ENCODE measurements around the gene SERPINB6.
"Not testable (repeated sequence)": the region's sequence is repeated elsewhere in the genome, so short reads cannot be mapped to it uniquely, and the experiment has no call there.

Gene SERPINB6

DNA sequence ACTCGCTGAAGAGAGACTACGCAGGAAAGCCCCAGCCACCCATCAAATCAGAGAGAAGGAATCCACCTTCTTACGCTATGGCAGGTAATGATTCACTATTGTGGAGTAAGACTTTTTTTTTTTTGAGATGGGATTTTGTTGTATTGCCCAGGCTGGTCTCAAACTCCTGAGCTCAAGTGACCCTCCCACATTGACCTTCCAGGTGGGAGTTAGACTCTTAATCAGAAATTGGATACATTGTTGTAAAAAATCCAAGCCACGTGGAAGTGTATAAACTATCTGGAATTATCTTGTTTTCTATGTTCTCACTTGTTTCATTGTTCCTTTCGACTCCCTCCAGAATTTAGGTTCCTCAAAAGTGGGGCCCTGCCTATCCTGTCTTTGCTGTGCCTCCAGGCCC, 35.1 kb upstream of the SERPINB6 start:
- peaks cover 15% of the 10 kb centered on the region for H3K9me3 Mint-ChIP-seq
- H3K27ac Mint-ChIP-seq, result no peak overlapping the region
- H3K4me1 Mint-ChIP-seq (ENCODE audit: low read depth), result peaks cover 19% of the 10 kb centered on the region
- H3K36me3 Mint-ChIP-seq (ENCODE audit: low read depth), result peaks cover 74% of the 10 kb centered on the region
- H3K27me3 Mint-ChIP-seq, result no peaks in the 10 kb centered on the region
- no peak overlapping the region for H3K4me3 Mint-ChIP-seq

GRCh38 chr6:3005874-3006273, 34.5 kb upstream of the SERPINB6 start:
- peaks cover 68% of the 10 kb centered on the region for H3K36me3 Mint-ChIP-seq (ENCODE audit: low read depth)
- peaks cover 24% of the 10 kb centered on the region for H3K4me1 Mint-ChIP-seq (ENCODE audit: low read depth)
- H3K9me3 Mint-ChIP-seq, result peaks cover 9% of the 10 kb centered on the region
- H3K27me3 Mint-ChIP-seq, result no peaks in the 10 kb centered on the region
- no peak overlapping the region for H3K4me3 Mint-ChIP-seq
- no peak overlapping the region for H3K27ac Mint-ChIP-seq

DNA sequence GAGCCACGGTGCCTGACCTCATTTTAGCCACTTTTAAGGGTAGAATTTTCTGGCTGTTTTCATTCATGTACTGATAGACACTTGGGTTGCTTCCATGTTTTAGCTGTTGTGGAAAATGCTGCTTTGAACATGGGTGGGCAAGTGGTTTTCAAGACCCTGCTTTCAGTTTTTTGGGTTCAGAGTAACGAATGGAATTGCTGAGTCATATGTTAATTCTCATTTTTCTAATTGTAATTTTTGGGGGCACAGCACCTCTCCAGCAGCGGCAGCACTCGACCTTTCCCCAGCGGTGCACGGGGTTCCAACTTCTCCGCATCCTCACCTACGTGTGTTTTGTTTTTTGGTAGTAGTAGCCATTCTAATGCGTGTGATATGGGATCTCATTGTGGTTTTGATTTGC, 33.7 kb upstream of the SERPINB6 start:
- Mint-ChIP-seq H3K4me3 (no peak overlapping the region), H3K9me3 (peaks cover 2% of the 10 kb centered on the region), H3K27me3 (no peaks in the 10 kb centered on the region), H3K36me3 (ENCODE audit: low read depth) (peaks cover 60% of the 10 kb centered on the region), H3K27ac (no peak overlapping the region), H3K4me1 (ENCODE audit: low read depth) (peaks cover 26% of the 10 kb centered on the region)

- H3K27me3 Mint-ChIP-seq, H3K4me3 Mint-ChIP-seq, H3K27ac Mint-ChIP-seq, H3K9me3 Mint-ChIP-seq: not testable (repeated sequence)
- Mint-ChIP-seq H3K36me3 (ENCODE audit: low read depth) (peaks cover 44% of the 10 kb centered on the region), H3K4me1 (ENCODE audit: low read depth) (peaks cover 36% of the 10 kb centered on the region)
These were observed 31.9 kb upstream of the SERPINB6 start for GRCh38 chr6:3003226-3003625.

DNA sequence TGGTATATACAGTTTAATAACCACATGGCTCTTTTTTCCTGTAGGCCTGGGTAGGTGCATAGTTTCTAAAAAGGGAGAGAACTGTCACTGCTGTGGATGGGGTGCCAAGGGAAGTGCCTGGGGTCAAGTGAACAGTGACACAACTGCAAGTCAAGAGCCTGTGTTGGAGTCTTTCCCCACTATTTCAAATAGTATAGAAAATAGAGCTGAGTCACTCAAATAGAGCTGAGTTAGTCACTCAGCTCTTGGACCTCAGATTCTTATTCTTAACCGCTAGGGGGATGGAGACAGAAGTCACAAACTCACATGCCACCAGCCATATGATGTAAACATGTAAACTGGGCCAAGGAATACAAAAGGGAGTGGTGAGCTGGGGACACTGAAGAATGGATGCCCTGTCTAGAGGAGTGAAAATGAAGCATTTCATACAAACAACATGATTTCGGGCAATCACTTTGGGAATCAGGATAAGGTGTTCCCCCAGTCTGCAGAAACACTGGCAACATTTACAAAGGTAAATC, 30.5 kb upstream of the SERPINB6 start:
- H3K4me1 Mint-ChIP-seq (ENCODE audit: low read depth), result peaks cover 39% of the 10 kb centered on the region
- H3K27ac Mint-ChIP-seq, result peak overlapping the region; percentile 31
- H3K36me3 Mint-ChIP-seq (ENCODE audit: low read depth), result peaks cover 32% of the 10 kb centered on the region
- no peaks in the 10 kb centered on the region for H3K27me3 Mint-ChIP-seq
- H3K4me3 Mint-ChIP-seq, result no peak overlapping the region
- H3K9me3 Mint-ChIP-seq, result no peaks in the 10 kb centered on the region

- Mint-ChIP-seq H3K27me3 (no peaks in the 10 kb centered on the region), H3K36me3 (ENCODE audit: low read depth) (peaks cover 26% of the 10 kb centered on the region), H3K4me3 (peak overlapping the region; percentile 91), H3K27ac (peak overlapping the region; percentile 31), H3K9me3 (no peaks in the 10 kb centered on the region), H3K4me1 (ENCODE audit: low read depth) (peaks cover 39% of the 10 kb centered on the region)
These were observed 29.9 kb upstream of the SERPINB6 start for GRCh38 chr6:3001146-3001772.

DNA sequence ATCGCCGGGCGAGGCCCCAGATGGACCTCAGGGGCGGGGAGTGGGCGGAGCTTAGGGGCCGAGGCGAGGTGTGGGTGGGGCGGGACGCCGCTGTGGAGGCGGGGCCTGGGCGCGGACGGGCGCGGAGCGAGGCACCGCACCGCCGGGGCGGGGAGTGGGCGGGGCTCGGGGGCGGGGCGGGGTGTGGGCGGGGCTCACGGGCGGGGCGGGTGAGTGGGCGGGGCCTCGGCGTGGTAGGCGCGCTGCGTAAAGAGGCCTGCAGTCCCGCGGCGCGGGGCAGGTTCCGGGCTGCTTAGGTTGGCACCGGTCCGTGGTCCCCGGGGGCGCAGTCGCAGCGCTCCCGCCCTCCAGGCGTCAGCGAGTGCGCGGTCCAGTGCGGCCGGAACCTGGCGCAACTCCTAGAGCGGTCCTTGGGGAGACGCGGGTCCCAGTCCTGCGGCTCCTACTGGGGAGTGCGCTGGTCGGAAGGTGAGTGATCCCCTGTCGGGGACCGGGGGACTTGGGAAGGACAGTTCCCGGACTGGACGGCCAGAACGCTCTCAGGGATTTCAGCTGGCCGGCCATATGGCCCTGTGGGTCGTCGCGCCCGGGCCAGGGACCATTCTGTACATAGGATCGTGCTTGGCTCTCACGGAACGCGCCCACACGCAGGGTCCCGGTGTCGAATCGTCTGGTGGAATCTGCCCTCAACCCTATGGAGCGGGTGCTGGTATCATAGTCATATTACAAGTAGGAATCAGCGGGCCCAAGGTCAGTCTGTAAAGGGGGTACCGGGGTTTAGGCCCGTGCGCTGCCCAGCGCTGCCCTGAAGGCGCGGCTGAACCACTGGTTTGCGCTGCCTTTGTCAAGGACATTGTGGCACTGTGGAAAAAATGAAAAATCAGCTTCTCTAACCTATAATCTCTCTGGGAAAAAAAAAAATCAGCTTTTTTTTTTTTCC, 28.5 kb upstream of the SERPINB6 start, which contains the start of gene NQO2:
TSS of gene NQO2 (plus strand) at position 277 of the 940 bp plus-strand sequence. CDS start 6,659 bp downstream, outside the sequence.
- H3K4me1 Mint-ChIP-seq (ENCODE audit: low read depth), result peaks cover 32% of the 10 kb centered on the region
- H3K27ac Mint-ChIP-seq, result peak within 1 kb of the TSS; percentile 90
- H3K36me3 Mint-ChIP-seq (ENCODE audit: low read depth), result peaks cover 19% of the 10 kb centered on the region
- H3K27me3 Mint-ChIP-seq, result no peaks in the 10 kb centered on the region
- peak within 1 kb of the TSS; percentile 91 for H3K4me3 Mint-ChIP-seq
- no peaks in the 10 kb centered on the region for H3K9me3 Mint-ChIP-seq

GRCh38 chr6:2998998-2999617, 27.7 kb upstream of the SERPINB6 start:
- H3K4me1 Mint-ChIP-seq (ENCODE audit: low read depth), result peaks cover 32% of the 10 kb centered on the region
- H3K4me3 Mint-ChIP-seq, result peak overlapping the region; percentile 84
- peaks cover 13% of the 10 kb centered on the region for H3K36me3 Mint-ChIP-seq (ENCODE audit: low read depth)
- H3K9me3 Mint-ChIP-seq, result no peaks in the 10 kb centered on the region
- no peaks in the 10 kb centered on the region for H3K27me3 Mint-ChIP-seq
- H3K27ac Mint-ChIP-seq, result peak overlapping the region; percentile 90

DNA sequence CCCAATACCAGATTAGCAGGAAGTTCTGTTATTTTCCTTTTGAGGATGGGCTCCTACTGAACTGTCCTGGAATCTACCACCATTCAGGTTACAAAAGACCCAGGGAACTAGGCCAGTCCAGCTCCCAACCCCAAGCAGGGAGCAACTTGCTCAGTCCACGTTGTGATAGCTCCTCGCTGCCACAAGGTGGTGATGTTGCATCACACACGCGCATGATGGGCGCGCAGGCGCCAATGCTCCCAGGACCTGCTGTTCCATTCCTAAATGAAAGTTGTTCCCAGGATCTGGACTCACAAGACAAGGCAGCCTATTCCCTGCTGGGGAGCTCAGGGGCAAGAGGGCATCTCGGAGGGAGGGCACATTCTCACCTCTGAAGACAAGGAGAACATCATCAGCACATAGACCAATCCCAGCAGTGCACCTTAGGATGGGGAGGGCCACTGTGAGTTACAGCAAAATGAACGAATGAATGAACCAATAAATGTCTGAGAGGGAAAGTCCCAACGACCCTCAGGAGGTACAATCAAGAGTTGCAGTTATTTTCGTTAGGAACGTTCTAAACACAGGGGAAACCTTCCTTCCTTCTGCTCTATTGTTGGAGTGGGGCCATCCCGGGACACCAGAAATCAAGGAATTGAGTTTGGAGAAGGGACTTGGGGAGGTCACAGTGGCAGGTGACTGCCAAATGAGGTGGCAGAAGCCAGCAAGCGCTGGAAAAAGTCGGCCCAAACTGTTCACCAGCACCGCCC, 27.1 kb upstream of the SERPINB6 start:
- H3K36me3 Mint-ChIP-seq (ENCODE audit: low read depth), result peaks cover 13% of the 10 kb centered on the region
- H3K9me3 Mint-ChIP-seq, H3K27me3 Mint-ChIP-seq: not testable (repeated sequence)
- H3K27ac Mint-ChIP-seq, result peak overlapping the region; percentile 90
- H3K4me3 Mint-ChIP-seq, result peak overlapping the region; percentile 84
- H3K4me1 Mint-ChIP-seq (ENCODE audit: low read depth), result peaks cover 32% of the 10 kb centered on the region

DNA sequence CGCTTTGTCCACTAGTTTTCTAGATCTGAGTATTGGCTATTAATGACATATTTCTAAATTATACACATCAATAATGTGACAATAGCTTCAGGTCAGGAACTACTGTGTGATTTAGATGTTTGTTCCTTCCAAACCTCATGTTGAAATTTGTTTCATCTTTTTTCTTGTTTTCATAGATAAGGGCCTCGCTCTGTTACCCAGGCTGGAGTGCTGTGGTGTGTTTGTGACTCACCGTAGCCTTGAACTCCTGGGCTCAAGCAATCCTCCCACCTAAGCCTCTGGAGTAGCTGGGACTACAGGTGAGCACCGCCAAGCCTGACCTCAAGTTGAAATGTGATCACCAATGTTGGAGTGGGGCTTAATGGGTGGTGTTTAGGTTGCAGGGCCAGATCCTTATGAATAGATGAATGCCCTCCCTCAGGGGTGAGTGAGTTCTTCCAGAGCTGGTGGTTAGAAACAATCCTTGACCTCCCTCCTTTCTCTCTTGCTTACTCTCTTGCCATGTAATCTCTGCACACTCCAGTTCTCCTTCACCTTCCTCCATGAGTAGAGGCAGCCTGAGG, 22.5 kb upstream of the SERPINB6 start:
- no peak overlapping the region for H3K4me3 Mint-ChIP-seq
- H3K36me3 Mint-ChIP-seq (ENCODE audit: low read depth), result no peaks in the 10 kb centered on the region
- H3K4me1 Mint-ChIP-seq (ENCODE audit: low read depth), result peaks cover 20% of the 10 kb centered on the region
- no peak overlapping the region for H3K27ac Mint-ChIP-seq
- no peaks in the 10 kb centered on the region for H3K9me3 Mint-ChIP-seq
- no peaks in the 10 kb centered on the region for H3K27me3 Mint-ChIP-seq

DNA sequence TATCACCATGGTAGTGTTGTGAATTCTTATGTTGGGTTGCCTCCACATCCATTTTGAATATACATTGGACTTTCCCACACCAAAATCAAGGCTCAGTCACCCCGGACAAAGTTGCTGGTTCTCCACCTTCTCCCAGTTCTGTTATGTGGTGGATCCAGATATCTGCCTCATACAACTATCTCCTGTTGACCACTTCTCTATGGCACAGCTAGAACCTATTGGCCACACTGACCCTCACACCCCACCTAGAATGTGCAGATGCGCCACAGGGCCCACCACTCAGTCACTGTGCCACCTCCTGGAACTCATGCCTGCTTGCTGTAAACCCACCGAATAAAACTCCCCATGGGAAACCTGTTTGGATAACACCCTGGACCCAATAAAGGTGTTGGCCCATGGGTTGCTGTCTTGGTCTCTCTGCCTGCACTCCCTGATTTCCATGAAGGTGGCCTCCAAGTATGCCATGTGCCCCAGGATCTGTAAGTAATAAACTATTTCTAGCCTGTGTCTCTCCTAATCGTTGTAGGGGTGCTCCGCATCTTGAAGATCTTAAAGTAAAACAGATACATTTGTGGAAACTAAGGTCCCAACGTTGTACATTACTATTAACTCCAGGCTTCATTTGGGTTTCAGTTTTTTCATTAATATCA, 21.1 kb upstream of the SERPINB6 start:
- Mint-ChIP-seq H3K36me3 (ENCODE audit: low read depth) (no peaks in the 10 kb centered on the region), H3K4me3 (no peak overlapping the region), H3K27me3 (no peaks in the 10 kb centered on the region), H3K4me1 (ENCODE audit: low read depth) (peaks cover 23% of the 10 kb centered on the region), H3K9me3 (no peaks in the 10 kb centered on the region), H3K27ac (no peak overlapping the region)

DNA sequence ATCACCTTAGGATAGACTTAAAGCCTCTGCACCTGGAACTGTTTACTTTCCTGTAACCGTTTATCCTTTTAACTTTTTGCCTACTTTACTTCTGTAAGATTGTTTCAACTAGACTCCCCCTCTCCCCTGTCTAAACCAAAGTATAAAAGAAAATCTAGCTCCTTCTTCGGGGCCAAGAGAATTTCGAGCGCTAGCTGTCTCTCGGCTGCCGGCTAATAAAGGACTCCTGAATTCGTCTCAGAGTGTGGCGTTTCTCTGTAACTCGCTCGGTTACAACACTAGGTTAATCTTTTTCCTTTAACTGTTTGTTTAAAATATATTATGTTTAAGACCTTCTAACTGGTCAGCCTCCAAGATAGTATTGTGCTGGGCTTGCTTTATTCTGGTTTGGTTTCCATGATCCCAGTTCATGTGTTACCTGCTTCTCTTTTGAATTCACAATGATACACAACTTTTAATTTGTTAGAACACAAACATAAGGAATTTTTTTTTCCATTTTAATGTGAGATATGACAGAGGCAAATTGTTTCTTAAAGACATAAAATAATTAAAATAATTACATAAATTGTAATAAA, 19.7 kb upstream of the SERPINB6 start:
- H3K36me3 Mint-ChIP-seq (ENCODE audit: low read depth), result no peaks in the 10 kb centered on the region
- H3K9me3 Mint-ChIP-seq, result no peaks in the 10 kb centered on the region
- H3K4me1 Mint-ChIP-seq (ENCODE audit: low read depth), result peaks cover 27% of the 10 kb centered on the region
- H3K4me3 Mint-ChIP-seq, result peak overlapping the region; percentile 97
- no peaks in the 10 kb centered on the region for H3K27me3 Mint-ChIP-seq
- H3K27ac Mint-ChIP-seq, result peak overlapping the region; percentile 97

DNA sequence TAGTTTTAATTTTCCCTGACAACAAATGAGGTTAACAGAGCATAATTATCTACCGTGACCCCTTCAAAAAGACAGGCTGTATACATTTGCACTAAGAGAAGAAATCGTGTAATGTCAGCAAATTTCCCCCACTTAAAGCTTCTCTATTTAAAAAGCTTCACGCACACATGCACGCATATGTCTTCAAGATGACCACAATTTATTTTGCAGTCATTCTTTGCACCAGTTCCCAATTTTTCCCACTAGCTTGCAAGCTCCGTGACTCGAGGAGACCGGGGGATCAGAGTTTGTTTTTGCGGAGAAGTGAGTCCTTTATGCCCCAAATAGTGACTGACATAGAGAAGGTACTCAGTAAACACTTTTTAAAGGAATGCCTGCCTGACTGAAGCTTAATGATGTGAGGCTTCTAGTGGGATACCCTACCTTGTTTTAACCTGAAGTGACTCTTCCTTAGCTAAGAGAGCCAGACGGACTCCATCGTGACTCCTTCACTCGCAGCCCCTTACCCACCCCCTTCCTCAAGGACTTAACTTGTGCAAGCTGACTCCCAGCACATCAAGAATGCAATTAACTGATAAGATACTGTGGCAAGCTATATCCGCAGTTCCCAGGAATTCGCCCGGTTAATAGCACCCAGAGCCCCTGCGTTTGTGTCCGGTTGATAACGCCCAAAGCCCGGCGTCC, 19.0 kb upstream of the SERPINB6 start:
- Mint-ChIP-seq H3K4me3 (peak overlapping the region; percentile 97), H3K27ac (peak overlapping the region; percentile 97), H3K27me3 (no peaks in the 10 kb centered on the region), H3K36me3 (ENCODE audit: low read depth) (no peaks in the 10 kb centered on the region), H3K9me3 (no peaks in the 10 kb centered on the region), H3K4me1 (ENCODE audit: low read depth) (peaks cover 27% of the 10 kb centered on the region)
